ENCODE measurements around the gene MLYCD.

DNA sequence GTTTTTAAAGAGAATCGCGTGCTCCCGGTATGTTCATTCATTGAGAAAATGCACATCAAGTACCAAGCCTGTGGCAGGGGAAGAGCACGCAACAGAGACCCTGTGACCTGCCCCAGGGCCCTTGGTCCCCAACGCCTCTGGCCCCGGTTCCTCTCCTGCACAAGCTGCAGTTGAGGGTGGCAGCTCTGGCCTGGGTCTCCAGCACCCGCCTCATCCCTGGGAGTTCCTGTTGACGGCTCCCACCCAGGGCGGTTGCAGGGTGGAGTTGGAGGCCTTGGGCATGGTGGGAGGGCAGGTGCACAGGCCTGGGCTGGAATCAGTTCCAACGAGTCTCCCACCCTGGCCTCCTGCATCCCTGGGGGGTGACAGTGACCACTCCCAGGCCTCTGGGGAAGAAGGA, 74.2 kb downstream of the MLYCD start:
- TF ChIP-seq, protein P1, sequence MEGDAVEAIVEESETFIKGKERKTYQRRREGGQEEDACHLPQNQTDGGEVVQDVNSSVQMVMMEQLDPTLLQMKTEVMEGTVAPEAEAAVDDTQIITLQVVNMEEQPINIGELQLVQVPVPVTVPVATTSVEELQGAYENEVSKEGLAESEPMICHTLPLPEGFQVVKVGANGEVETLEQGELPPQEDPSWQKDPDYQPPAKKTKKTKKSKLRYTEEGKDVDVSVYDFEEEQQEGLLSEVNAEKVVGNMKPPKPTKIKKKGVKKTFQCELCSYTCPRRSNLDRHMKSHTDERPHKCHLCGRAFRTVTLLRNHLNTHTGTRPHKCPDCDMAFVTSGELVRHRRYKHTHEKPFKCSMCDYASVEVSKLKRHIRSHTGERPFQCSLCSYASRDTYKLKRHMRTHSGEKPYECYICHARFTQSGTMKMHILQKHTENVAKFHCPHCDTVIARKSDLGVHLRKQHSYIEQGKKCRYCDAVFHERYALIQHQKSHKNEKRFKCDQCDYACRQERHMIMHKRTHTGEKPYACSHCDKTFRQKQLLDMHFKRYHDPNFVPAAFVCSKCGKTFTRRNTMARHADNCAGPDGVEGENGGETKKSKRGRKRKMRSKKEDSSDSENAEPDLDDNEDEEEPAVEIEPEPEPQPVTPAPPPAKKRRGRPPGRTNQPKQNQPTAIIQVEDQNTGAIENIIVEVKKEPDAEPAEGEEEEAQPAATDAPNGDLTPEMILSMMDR (IDR thresholded peaks at IDR 0.05; ENCODE audit: low read depth, low read length, poor library complexity, severe bottlenecking) = no peak
- no peak for TF ChIP-seq EZH2phosphoT487 (IDR thresholded peaks at IDR 0.05; ENCODE audit: borderline replicate concordance, low read length)

Measured in DOHH2 (cell line).